ENCODE measurements around the gene CCNYL1. TPM values are rescaled to one million over a fixed set of nuclear protein-coding genes. Genes with fewer than 3 reads are reported as not detected.

The CCNYL1 gene
- 29.6 TPM for polyA plus RNA-seq (2013, experiment 1 of 2)
- 28.7 TPM for polyA plus RNA-seq (2013, experiment 2 of 2)

GRCh38 chr2:207710814-207711740, at the start of gene CCNYL1:
TSS of gene CCNYL1 (plus strand) at chr2:207711640. CDS start at chr2:207711897, 257 bp downstream.
- Histone ChIP-seq H3K36me3 (ENCODE audit: insufficient read depth, low read length) (no peaks in the 10 kb centered on the region), H3K9ac (ENCODE audit: low read depth, low read length) (peak within 1 kb of the TSS; percentile 81), H3K27ac (ENCODE audit: low read depth, low read length) (peak within 1 kb of the TSS; percentile 92), H3K27me3 (ENCODE audit: insufficient read depth, low read length) (no peaks in the 10 kb centered on the region), H3K4me1 (ENCODE audit: insufficient read depth, low read length) (peaks cover 12% of the 10 kb centered on the region), H3K4me3 (ENCODE audit: low read length) (peak within 1 kb of the TSS; percentile 93), H3K9me3 (ENCODE audit: insufficient read depth, low read depth, low read length) (no peaks in the 10 kb centered on the region)
- WGBS = 2% methylated on average over 60 of the region's 60 CpGs

GRCh38 chr2:207662203-207662602, 49.2 kb upstream of the CCNYL1 start:
- no peak overlapping the region for H3K27ac ChIP-seq (ENCODE audit: low read depth, low read length)
- WGBS = 94% methylated on average over 2 of the region's 2 CpGs
- H3K27me3 ChIP-seq (ENCODE audit: insufficient read depth, low read length) = no peaks in the 10 kb centered on the region
- H3K4me3 ChIP-seq (ENCODE audit: low read length) = no peak overlapping the region
- no peak overlapping the region for H3K9ac ChIP-seq (ENCODE audit: low read depth, low read length)
- no peaks in the 10 kb centered on the region for H3K36me3 ChIP-seq (ENCODE audit: insufficient read depth, low read length)
- H3K4me1 ChIP-seq (ENCODE audit: insufficient read depth, low read length) = no peaks in the 10 kb centered on the region
- no peaks in the 10 kb centered on the region for H3K9me3 ChIP-seq (ENCODE audit: insufficient read depth, low read depth, low read length)

- no peaks in the 10 kb centered on the region for H3K36me3 ChIP-seq (ENCODE audit: insufficient read depth, low read length)
- H3K9ac ChIP-seq (ENCODE audit: low read depth, low read length) = no peak overlapping the region
- H3K4me1 ChIP-seq (ENCODE audit: insufficient read depth, low read length) = no peaks in the 10 kb centered on the region
- 95% methylated on average over 4 of the region's 5 CpGs for WGBS
- no peaks in the 10 kb centered on the region for H3K9me3 ChIP-seq (ENCODE audit: insufficient read depth, low read depth, low read length)
- no peak overlapping the region for H3K4me3 ChIP-seq (ENCODE audit: low read length)
- no peak overlapping the region for H3K27ac ChIP-seq (ENCODE audit: low read depth, low read length)
- no peaks in the 10 kb centered on the region for H3K27me3 ChIP-seq (ENCODE audit: insufficient read depth, low read length)
Observed at GRCh38 chr2:207663870-207664545, 47.4 kb upstream of the CCNYL1 start.

GRCh38 chr2:207670887-207671286, 40.6 kb upstream of the CCNYL1 start:
- Histone ChIP-seq H3K27ac (ENCODE audit: low read depth, low read length) (no peak overlapping the region), H3K4me1 (ENCODE audit: insufficient read depth, low read length) (peaks cover 21% of the 10 kb centered on the region), H3K9ac (ENCODE audit: low read depth, low read length) (no peak overlapping the region), H3K9me3 (ENCODE audit: insufficient read depth, low read depth, low read length) (no peaks in the 10 kb centered on the region), H3K36me3 (ENCODE audit: insufficient read depth, low read length) (no peaks in the 10 kb centered on the region), H3K27me3 (ENCODE audit: insufficient read depth, low read length) (no peaks in the 10 kb centered on the region), H3K4me3 (ENCODE audit: low read length) (no peak overlapping the region)
- WGBS = 66% methylated on average over 6 of the region's 6 CpGs

- H3K9me3 ChIP-seq (ENCODE audit: insufficient read depth, low read depth, low read length) = no peaks in the 10 kb centered on the region
- peak overlapping the region; percentile 83 for H3K27ac ChIP-seq (ENCODE audit: low read depth, low read length)
- no peak overlapping the region for H3K9ac ChIP-seq (ENCODE audit: low read depth, low read length)
- no peak overlapping the region for H3K4me3 ChIP-seq (ENCODE audit: low read length)
- 63% methylated on average over 2 of the region's 2 CpGs for WGBS
- H3K27me3 ChIP-seq (ENCODE audit: insufficient read depth, low read length) = no peaks in the 10 kb centered on the region
- H3K36me3 ChIP-seq (ENCODE audit: insufficient read depth, low read length) = no peaks in the 10 kb centered on the region
- H3K4me1 ChIP-seq (ENCODE audit: insufficient read depth, low read length) = peaks cover 27% of the 10 kb centered on the region
Observed at GRCh38 chr2:207673431-207673830, 38.0 kb upstream of the CCNYL1 start.

- peak overlapping the region; percentile 85; the same call in 1 of the 2 replicates for H3K27ac ChIP-seq (ENCODE audit: low read depth, low read length)
- no peaks in the 10 kb centered on the region for H3K36me3 ChIP-seq (ENCODE audit: insufficient read depth, low read length)
- H3K4me3 ChIP-seq (ENCODE audit: low read length) = no peak overlapping the region
Observed at GRCh38 chr2:207674266-207674774, 37.1 kb upstream of the CCNYL1 start.

GRCh38 chr2:207674826-207675225, 36.6 kb upstream of the CCNYL1 start:
- 53% methylated on average over 1 of the region's 2 CpGs for WGBS

More at GRCh38 chr2:207674266-207674774, 37.1 kb upstream of the CCNYL1 start:
- Histone ChIP-seq H3K27me3 (ENCODE audit: insufficient read depth, low read length) (no peaks in the 10 kb centered on the region), H3K9ac (ENCODE audit: low read depth, low read length) (no peak overlapping the region), H3K9me3 (ENCODE audit: insufficient read depth, low read depth, low read length) (no peaks in the 10 kb centered on the region), H3K4me1 (ENCODE audit: insufficient read depth, low read length) (peaks cover 27% of the 10 kb centered on the region)

GRCh38 chr2:207676827-207677354, 34.5 kb upstream of the CCNYL1 start:
- Histone ChIP-seq H3K9me3 (ENCODE audit: insufficient read depth, low read depth, low read length) (no peaks in the 10 kb centered on the region), H3K4me1 (ENCODE audit: insufficient read depth, low read length) (peaks cover 27% of the 10 kb centered on the region), H3K36me3 (ENCODE audit: insufficient read depth, low read length) (no peaks in the 10 kb centered on the region), H3K27me3 (ENCODE audit: insufficient read depth, low read length) (no peaks in the 10 kb centered on the region), H3K27ac (ENCODE audit: low read depth, low read length) (peak overlapping the region; percentile 25; the same call in 1 of the 2 replicates), H3K9ac (ENCODE audit: low read depth, low read length) (no peak overlapping the region), H3K4me3 (ENCODE audit: low read length) (no peak overlapping the region)
- whole genome bisulfite sequencing = 81% methylated on average over 4 of the region's 5 CpGs

More at GRCh38 chr2:207674826-207675225, 36.6 kb upstream of the CCNYL1 start:
- no peaks in the 10 kb centered on the region for H3K27me3 ChIP-seq (ENCODE audit: insufficient read depth, low read length)
- no peak overlapping the region for H3K9ac ChIP-seq (ENCODE audit: low read depth, low read length)
- H3K4me3 ChIP-seq (ENCODE audit: low read length) = no peak overlapping the region
- H3K27ac ChIP-seq (ENCODE audit: low read depth, low read length) = peak overlapping the region; percentile 85; the same call in 1 of the 2 replicates
- peaks cover 27% of the 10 kb centered on the region for H3K4me1 ChIP-seq (ENCODE audit: insufficient read depth, low read length)
- H3K36me3 ChIP-seq (ENCODE audit: insufficient read depth, low read length) = no peaks in the 10 kb centered on the region
- H3K9me3 ChIP-seq (ENCODE audit: insufficient read depth, low read depth, low read length) = no peaks in the 10 kb centered on the region

GRCh38 chr2:207681431-207681830, 30.0 kb upstream of the CCNYL1 start:
- peak overlapping the region; percentile 32 for H3K4me3 ChIP-seq (ENCODE audit: low read length)
- no peaks in the 10 kb centered on the region for H3K36me3 ChIP-seq (ENCODE audit: insufficient read depth, low read length)
- H3K4me1 ChIP-seq (ENCODE audit: insufficient read depth, low read length) = peaks cover 6% of the 10 kb centered on the region; the same call in 1 of the 2 replicates
- no peaks in the 10 kb centered on the region for H3K27me3 ChIP-seq (ENCODE audit: insufficient read depth, low read length)
- no peak overlapping the region for H3K27ac ChIP-seq (ENCODE audit: low read depth, low read length)
- H3K9ac ChIP-seq (ENCODE audit: low read depth, low read length) = peak overlapping the region; percentile 47; the same call in 1 of the 2 replicates
- H3K9me3 ChIP-seq (ENCODE audit: insufficient read depth, low read depth, low read length) = no peaks in the 10 kb centered on the region
- 69% methylated on average over 52 of the region's 52 CpGs for WGBS

GRCh38 chr2:207682557-207682956, 28.9 kb upstream of the CCNYL1 start:
- Histone ChIP-seq H3K9ac (ENCODE audit: low read depth, low read length) (no peak overlapping the region), H3K4me1 (ENCODE audit: insufficient read depth, low read length) (no peaks in the 10 kb centered on the region), H3K9me3 (ENCODE audit: insufficient read depth, low read depth, low read length) (no peaks in the 10 kb centered on the region), H3K36me3 (ENCODE audit: insufficient read depth, low read length) (no peaks in the 10 kb centered on the region), H3K27ac (ENCODE audit: low read depth, low read length) (no peak overlapping the region), H3K27me3 (ENCODE audit: insufficient read depth, low read length) (no peaks in the 10 kb centered on the region), H3K4me3 (ENCODE audit: low read length) (no peak overlapping the region)
- 96% methylated on average over 8 of the region's 9 CpGs for WGBS

- Histone ChIP-seq H3K4me3 (ENCODE audit: low read length) (no peak overlapping the region), H3K27ac (ENCODE audit: low read depth, low read length) (no peak overlapping the region), H3K36me3 (ENCODE audit: insufficient read depth, low read length) (no peaks in the 10 kb centered on the region), H3K9ac (ENCODE audit: low read depth, low read length) (no peak overlapping the region), H3K9me3 (ENCODE audit: insufficient read depth, low read depth, low read length) (no peaks in the 10 kb centered on the region), H3K4me1 (ENCODE audit: insufficient read depth, low read length) (no peaks in the 10 kb centered on the region), H3K27me3 (ENCODE audit: insufficient read depth, low read length) (no peaks in the 10 kb centered on the region)
- 92% methylated on average over 5 of the region's 5 CpGs for WGBS
Observed at GRCh38 chr2:207683438-207683837, 28.0 kb upstream of the CCNYL1 start.

All from HUES64 (cell line).